HepG2 (cell line): ENCODE measurements around the gene GCLC. TPM values are rescaled to one million over a fixed set of nuclear protein-coding genes. Genes with fewer than 3 reads are reported as not detected.

Experiments
- ATAC-seq: fragments of 200-7000 bp; cut with Tn5 transposase; 3 replicates; pipeline ENCODE4 v1.9.1; 2020; ENCODE audit warnings: mild to moderate bottlenecking, moderate library complexity
- BruUV-seq: library from RNA; stranded (reverse); fragments of 400-500 nt; replicated peaks from 2 replicates; lab custom pipeline; 2021; lab: Mats Ljungman, UMichigan
- CTCF ChIA-PET: fragments of 300-600 bp; formaldehyde crosslinking; extraction: SDS; loops from one replicate; lab custom pipeline; 2021; ENCODE audit warnings: low total read pairs, inconsistent platforms, low intra/inter-chr PET ratio; lab: Yijun Ruan, JAX
- POLR2A ChIA-PET: fragments of 350-600 bp; sonication (Branson Sonifier 250); formaldehyde crosslinking; loops from one replicate; lab custom pipeline; 2020; ENCODE audit warnings: antibody characterized with exemption, inconsistent platforms; lab: Yijun Ruan, JAX
- DNase-seq: peaks from one replicate; pipeline ENCODE4 v3.0.0-alpha.2; 2015; ENCODE audit warnings: low spot score
- FAIRE-seq: peaks from 3 replicates; lab custom pipeline; 2011; peaks lifted over from hg19 to GRCh38; lab: Jason Lieb, UNC
- H2AFZ ChIP-seq: one replicate; pipeline ENCODE4 v1.6.1; 2011; ENCODE audit warnings: low read length, inconsistent platforms
- H3K27ac ChIP-seq: fragments of 300-600 bp; 3 replicates; pipeline ENCODE4 v1.8.0; 2011; ENCODE audit warnings: mixed run types, mild to moderate bottlenecking, mixed read lengths, low read length, inconsistent platforms; ENCODE audit not compliant: insufficient read depth; ENCODE audit errors: extremely low read length
- H3K27me3 ChIP-seq, 2 experiments: fragments of 200-600 bp in 1 of 2; 2 replicates in 1 of 2; 3 replicates in 1 of 2; pipeline versions ENCODE4 v1.6.0 to v1.8.0; 2011; ENCODE audit warnings: low read length in 2 of 2, mild to moderate bottlenecking in 2 of 2, moderate library complexity in 2 of 2, inconsistent platforms in 1 of 2; ENCODE audit not compliant: insufficient read depth in 2 of 2, control insufficient read depth in 1 of 2
- H3K36me3 ChIP-seq, 2 experiments: fragments of 200-600 bp in 1 of 2; replicated peaks in 1 of 2; 2 replicates in 1 of 2; 3 replicates in 1 of 2; pipeline versions ENCODE4 v1.5.1 to v1.8.0; 2011; ENCODE audit warnings: low read length in 2 of 2, inconsistent platforms in 1 of 2; ENCODE audit not compliant: insufficient read depth in 2 of 2, control insufficient read depth in 1 of 2
- H3K4me1 ChIP-seq: 2 replicates; pipeline ENCODE4 v1.5.1; 2012; ENCODE audit warnings: low read length, inconsistent platforms; ENCODE audit not compliant: insufficient read depth
- H3K4me2 ChIP-seq: 2 replicates; pipeline ENCODE4 v1.6.0; 2011; ENCODE audit warnings: low read depth, low read length, inconsistent platforms
- H3K4me3 ChIP-seq, 3 experiments: fragments of 200-600 bp in 1 of 3; sonication (generic), shearing (Covaris generic) in 1 of 3; replicated peaks in 1 of 3; 2 replicates each; pipeline ENCODE4 v1.5.1; 2011 to 2016; ENCODE audit warnings: low read length in 3 of 3, inconsistent platforms in 2 of 3, low read depth in 2 of 3, mild to moderate bottlenecking in 2 of 3, control low read depth in 1 of 3, mixed read lengths in 1 of 3; ENCODE audit not compliant: insufficient read depth in 1 of 3
- H3K79me2 ChIP-seq: one replicate; pipeline ENCODE4 v1.6.1; 2011; ENCODE audit warnings: low read length, inconsistent platforms; ENCODE audit not compliant: insufficient read depth
- H3K9ac ChIP-seq: 2 replicates; pipeline ENCODE4 v1.6.0; 2011; ENCODE audit warnings: mild to moderate bottlenecking, low read depth, low read length, inconsistent platforms; ENCODE audit not compliant: insufficient read depth
- H3K9me3 ChIP-seq: 2 replicates; pipeline ENCODE4 v1.5.1; 2012; ENCODE audit warnings: mild to moderate bottlenecking, low read length
- H4K20me1 ChIP-seq: 2 replicates; pipeline ENCODE4 v1.6.0; 2011; ENCODE audit warnings: inconsistent platforms, mild to moderate bottlenecking, low read length, moderate library complexity; ENCODE audit not compliant: insufficient read depth
- ESRRA ChIP-seq: sonication (generic); formaldehyde crosslinking; IDR thresholded peaks from 2 replicates; pipeline ENCODE4 v1.5.1; 2020; ENCODE audit warnings: mild to moderate bottlenecking, low read depth, missing genetic modification reagents
- MAFF ChIP-seq: IDR thresholded peaks from 2 replicates; pipeline ENCODE4 v1.6.1; 2011; ENCODE audit warnings: low read depth, low read length, improper control_type of control experiment
- MAFK ChIP-seq, 2 experiments: IDR thresholded peaks in 1 of 2; conservative IDR thresholded peaks in 1 of 2; 2 replicates each; pipeline ENCODE4 v1.6.1; 2011; ENCODE audit warnings: improper control_type of control experiment in 2 of 2, low read length in 2 of 2
- NFKB2 ChIP-seq: sonication (generic); formaldehyde crosslinking; IDR thresholded peaks from 2 replicates; pipeline ENCODE4 v1.4.0; 2020; ENCODE audit warnings: missing genetic modification reagents, borderline replicate concordance
- POGK ChIP-seq: sonication (generic); formaldehyde crosslinking; conservative IDR thresholded peaks from 2 replicates; pipeline ENCODE4 v1.8.0; 2022; ENCODE audit warnings: mild to moderate bottlenecking, moderate library complexity, missing genetic modification reagents
- ZBTB37 ChIP-seq: sonication (generic); formaldehyde crosslinking; IDR thresholded peaks from 2 replicates; pipeline ENCODE4 v1.4.0; 2020; ENCODE audit warnings: mild to moderate bottlenecking, missing genetic modification reagents
- ZSCAN30 ChIP-seq: sonication (generic); formaldehyde crosslinking; IDR thresholded peaks from 2 replicates; pipeline ENCODE4 v1.5.0; 2020; ENCODE audit warnings: mild to moderate bottlenecking, missing genetic modification reagents
- WGBS: methylation state at CpG from one replicate; pipeline ENCODE4 v1.1.6; 2017; ENCODE audit warnings: low lambda C conversion rate; 5-methylcytosine and 5-hydroxymethylcytosine counted together
- in situ Hi-C: cut with HindIII; loops from 2 replicates; pipeline ENCODE4 v1.10.0; 2017; ENCODE audit warnings: low pct_unique_long_range_greater_than_20kb; ENCODE audit not compliant: extremely low pct_ligation_motif_present
- intact Hi-C: fragments of 100-400 bp; cut with micrococcal nuclease; formaldehyde crosslinking; loops from one replicate; pipeline ENCODE4 v1.10.0; 2022; ENCODE audit not compliant: unreplicated experiment
- polyA plus RNA-seq, 8 experiments: library from polyadenylated mRNA; depleted of rRNA in 3 of 8; stranded (reverse) in 7 of 8; unstranded in 1 of 8; fragments of >200 nt; fragmentation: Illumina TruSeq in 4 of 8; extraction: Trizol in 4 of 8; gene quantifications; 2 replicates each; pipeline versions ENCODE4 v1.2.1 to v1.2.3, GENCODE V29; 2011 to 2016; ENCODE audit warnings: low read depth in 4 of 8, missing spikeins in 1 of 8, mixed read lengths in 1 of 8; ENCODE audit not compliant: insufficient read depth in 1 of 8
- total RNA-seq, 5 experiments: library from RNA; depleted of rRNA; stranded (reverse); fragments of >200 nt; fragmentation: Illumina TruSeq; extraction: Trizol; gene quantifications; 2 replicates each; pipeline ENCODE4 v1.2.3, GENCODE V29; 2016; ENCODE audit warnings: low read depth in 1 of 5

GCLC gene
- total and polyA plus RNA-seq, 2 of the 13 experiments (the other 11 are each of a cell fraction or from before 2014, with no cell fraction given), result 35.3 to 84.6 TPM

GRCh38 chr6:53587291-53587690 lies 42.4 kb upstream of the GCLC start:
- no TSS peak for BruUV-seq
- CTCF ChIA-PET, result no interaction called here
- ATAC-seq, result no peak
- no peaks in the 10 kb centered on the region for H4K20me1 ChIP-seq
- no peak overlapping the region for H3K27ac ChIP-seq
- TF ChIP-seq NFKB2 (no peak), POGK (CRISPR knock-in tag) (no peak)
- TF ChIP-seq, all 625 proteins: peak for 0
- Histone ChIP-seq H3K9me3 (no peaks in the 10 kb centered on the region), H3K9ac (no peak overlapping the region), H3K36me3 (no peaks in the 10 kb centered on the region), H3K27me3 (no peaks in the 10 kb centered on the region; a peak in 1 of 5 replicates), H3K4me1 (no peaks in the 10 kb centered on the region), H3K4me2 (no peak overlapping the region), H3K79me2 (no peaks in the 10 kb centered on the region), H3K4me3 (no peak overlapping the region), H2AFZ (no peak overlapping the region)
- DNase-seq (no peak), FAIRE-seq (no peak)
- in situ Hi-C loops (no loop called here), intact Hi-C loops (no loop called here)
- POLR2A ChIA-PET, result no interaction called here
- 70% methylated on average over 1 of the region's 1 CpG for WGBS

GRCh38 chr6:53585208-53585900 lies 40.5 kb upstream of the GCLC start:
- TF ChIP-seq MAFF (peak; percentile 52; the same call in 1 of the 2 replicates), MAFK (conservative IDR thresholded peaks at IDR 0.05 in 1 of 2, IDR thresholded peaks at IDR 0.05 in 1 of 2; ENCODE audit: low read length in 2 of 2) (peak; percentile 62 to 69), ZSCAN30 (CRISPR knock-in tag) (no peak), ESRRA (CRISPR knock-in tag) (no peak), ZBTB37 (no peak)
- Histone ChIP-seq H3K79me2 (no peaks in the 10 kb centered on the region), H3K9ac (no peak overlapping the region), H2AFZ (no peak overlapping the region), H3K27me3 (no peaks in the 10 kb centered on the region; a peak in 1 of 5 replicates), H3K36me3 (no peaks in the 10 kb centered on the region), H3K9me3 (no peaks in the 10 kb centered on the region), H3K4me2 (no peak overlapping the region), H4K20me1 (no peaks in the 10 kb centered on the region), H3K27ac (no peak overlapping the region), H3K4me1 (no peaks in the 10 kb centered on the region), H3K4me3 (no peak overlapping the region)
- FAIRE-seq (no peak), ATAC-seq (no peak), DNase-seq (no peak)
- in situ Hi-C loops (no loop called here), intact Hi-C loops (no loop called here)
- 74% methylated on average over 7 of the region's 7 CpGs for WGBS
- no TSS peak for BruUV-seq
- ChIA-PET POLR2A (no interaction called here), CTCF (no interaction called here)
